GM11168 (cell line): ENCODE measurements around the gene CCDC63.

Experiments
- in situ Hi-C: fragments of 300-500 bp; cut with MboI; formaldehyde crosslinking; loops from one replicate; pipeline ENCODE4 v1.12.0; 2022; ENCODE audit warnings: low sequenced_read_pairs; ENCODE audit not compliant: unreplicated experiment

Gene CCDC63

DNA sequence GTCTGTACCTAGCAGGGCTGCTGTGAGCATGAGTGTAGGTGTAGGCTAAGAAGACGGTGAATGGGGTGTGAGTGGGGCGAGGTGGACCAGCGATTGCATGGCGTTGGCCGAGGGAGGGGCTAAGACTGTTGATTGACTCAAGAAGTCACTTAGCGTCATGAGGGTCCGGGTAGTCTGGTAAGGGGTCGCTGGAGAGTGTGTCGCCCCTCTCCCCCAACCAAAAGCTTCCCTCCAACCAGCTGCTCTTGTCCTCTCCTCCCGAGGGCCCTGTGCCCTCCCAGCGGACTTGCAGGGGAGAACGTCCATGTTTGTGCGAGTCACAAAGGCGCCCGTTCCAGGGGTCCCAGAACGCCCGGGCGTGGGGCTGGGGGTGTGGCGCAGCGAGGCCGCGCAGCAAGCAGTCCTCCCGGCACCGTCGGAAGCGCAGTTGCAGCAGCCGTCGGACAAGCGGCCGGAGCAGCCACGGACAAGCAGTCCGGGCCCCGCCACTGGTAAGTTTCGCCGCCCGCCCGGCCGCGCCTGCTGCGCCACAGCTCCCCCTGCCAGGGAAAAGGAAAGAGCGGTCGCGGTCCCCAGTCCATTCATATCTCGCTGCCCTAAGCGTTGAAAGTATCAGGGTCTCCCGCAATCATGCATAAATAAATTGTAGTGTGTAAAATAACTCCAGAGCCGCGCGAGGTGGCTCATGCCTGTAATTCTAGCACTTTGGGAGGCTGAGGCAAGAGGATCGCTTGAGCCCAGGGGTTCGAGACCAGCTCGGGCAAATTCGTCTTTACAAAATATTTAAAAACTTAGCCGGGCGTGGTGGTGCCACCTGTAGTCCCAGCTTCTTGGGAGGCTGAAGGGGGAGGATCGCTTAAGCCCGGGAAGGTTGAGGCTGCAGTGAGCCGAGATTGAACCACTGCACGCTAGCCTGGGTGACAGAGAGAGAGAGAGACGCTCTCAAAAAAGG is at the start of gene CCDC63:
CCDC63 (plus strand) TSS at position 373 of the 952 bp plus-strand sequence. CDS start 5,968 bp downstream, outside the sequence.
- in situ Hi-C loops, result loop anchor here (25.0 kb wide), 1 partner anchor 335 kb away; the partner anchor contains the start of genes RAD9B and VPS29

DNA sequence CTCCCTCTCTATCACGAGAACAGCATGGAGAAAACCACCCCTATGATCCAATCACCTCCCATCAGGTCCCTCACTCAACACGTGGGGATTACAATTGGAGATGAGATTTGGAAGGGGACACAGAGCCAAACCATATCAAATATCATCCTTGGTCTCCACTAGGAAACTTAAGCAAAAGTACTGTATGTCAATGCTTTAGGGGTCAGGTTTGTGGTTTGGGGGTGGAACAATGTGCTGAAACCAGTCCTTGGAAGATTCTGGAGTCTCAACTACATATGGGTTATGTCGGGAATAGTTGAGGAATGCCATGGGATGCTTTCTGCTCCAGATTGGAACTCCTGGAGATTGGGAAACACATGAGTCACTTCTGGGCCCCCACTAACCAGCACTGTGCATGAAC is 48.3 kb upstream of the CCDC63 start:
- in situ Hi-C loops, result no loop called here

DNA sequence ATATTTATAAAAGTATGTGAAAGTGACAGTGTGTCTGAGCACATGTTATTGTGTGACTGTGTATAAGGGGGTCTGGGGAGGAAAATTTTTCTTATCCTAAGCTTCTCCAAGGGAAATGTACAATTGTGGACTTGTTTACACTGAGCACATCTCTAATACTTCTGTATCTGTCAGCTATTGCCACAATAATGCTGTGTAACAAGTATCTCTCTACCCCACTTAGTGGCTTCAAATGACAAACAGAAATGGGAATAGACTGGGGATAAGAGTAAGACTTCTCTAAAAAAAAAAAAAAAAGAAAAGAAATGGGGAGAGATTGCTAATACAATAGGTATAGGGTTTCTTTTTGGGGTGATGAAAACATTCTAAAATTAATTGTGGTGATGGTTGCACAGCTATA is 44.3 kb upstream of the CCDC63 start:
- in situ Hi-C loops, result no loop called here

DNA sequence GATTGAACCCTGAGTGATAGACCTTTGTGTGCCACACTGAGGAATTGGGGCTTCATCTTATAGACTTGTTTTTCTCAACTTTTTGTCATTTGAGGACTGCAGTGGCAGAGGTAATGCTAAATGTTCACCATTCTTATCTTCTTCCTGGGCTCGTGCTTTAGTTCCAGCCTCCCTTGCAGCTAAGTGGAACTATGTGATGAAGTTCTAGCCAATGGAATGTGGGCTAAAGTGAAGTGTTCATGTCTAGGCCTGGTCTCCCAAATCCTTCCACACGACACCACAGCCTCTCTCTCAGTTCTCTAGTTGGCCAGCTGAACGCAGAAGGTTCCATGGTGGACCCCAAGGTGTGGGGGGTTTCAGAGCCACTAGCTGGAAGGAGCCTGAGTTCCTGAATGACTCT is 42.4 kb upstream of the CCDC63 start:
- in situ Hi-C loops, result no loop called here

DNA sequence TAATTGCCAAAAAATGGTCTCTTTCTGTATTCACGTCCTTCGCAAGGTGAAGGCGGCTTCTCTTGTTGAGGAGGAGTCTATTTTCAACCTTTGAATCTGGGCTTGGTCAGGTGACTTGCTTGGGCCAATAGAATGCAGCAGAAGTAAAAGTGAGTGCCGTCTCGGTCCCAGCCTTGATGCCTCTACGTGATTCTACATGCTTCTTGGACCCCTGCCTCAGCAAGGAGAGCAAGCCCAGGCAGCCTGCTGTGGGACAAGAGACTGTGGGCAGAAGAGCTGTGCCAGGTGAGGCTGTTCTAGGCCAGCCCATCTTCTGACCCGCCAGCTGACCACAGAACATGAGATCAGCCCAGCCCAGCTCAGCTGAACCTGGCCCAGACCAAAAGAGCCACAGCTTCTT is 39.1 kb upstream of the CCDC63 start:
- in situ Hi-C loops, result no loop called here

DNA sequence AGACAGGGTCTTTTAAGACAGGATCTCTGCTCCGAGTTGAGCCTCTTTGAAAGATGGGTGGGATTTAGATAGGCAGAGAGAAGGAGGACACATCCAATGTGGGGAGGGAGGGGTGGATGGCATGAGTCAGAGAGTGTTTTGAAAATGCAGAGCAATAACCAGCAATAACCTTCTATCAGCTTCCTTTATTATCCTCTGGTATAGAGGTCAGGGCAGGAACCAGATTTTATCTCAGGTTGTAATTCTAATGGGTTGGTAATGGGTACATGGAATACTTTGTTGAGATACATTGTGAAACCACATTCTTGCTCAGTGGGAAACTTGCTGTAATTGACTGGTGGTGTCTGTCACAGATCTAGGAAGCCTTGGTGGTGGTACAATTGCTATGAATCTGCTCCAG is 37.6 kb upstream of the CCDC63 start:
- in situ Hi-C loops, result no loop called here

DNA sequence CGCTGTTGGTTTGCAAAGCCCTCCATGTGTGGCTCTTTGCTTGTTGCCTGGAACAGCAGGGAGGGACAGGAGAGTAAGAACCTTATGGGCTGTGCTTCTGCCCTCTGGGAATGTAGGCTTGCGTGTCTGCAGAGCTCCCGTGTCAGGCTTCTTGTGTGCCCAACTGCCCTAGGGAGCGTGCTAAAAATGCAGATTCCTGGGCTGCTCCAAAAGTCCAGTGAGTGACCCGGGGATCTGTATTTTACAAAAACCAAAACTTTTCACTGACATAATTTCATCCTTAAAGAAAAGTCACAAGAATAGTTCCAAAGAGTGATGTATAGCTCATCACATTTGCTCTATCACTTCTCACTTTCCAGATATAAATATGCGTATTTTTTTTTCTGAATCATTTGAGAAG is 34.8 kb upstream of the CCDC63 start:
- in situ Hi-C loops, result no loop called here

DNA sequence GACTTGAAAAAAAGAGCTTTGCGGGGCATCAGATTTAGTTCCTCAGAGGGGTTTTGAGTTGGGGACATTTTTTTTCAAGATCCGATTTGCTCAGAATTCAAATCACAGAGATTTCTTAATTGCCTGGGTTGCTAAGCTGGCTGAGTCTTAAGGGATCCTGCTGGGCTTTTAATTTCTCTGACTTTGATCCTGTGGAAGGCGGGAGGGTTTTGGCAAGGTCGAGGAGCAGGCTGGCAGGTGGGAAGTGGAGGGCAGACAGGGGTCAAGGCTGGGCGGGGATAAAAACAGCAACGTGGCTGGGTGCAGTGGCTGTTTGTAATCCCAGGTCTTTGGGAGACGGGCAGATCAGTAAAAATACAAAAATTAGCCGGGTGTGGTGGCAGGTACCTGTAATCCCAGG is 33.5 kb upstream of the CCDC63 start:
- in situ Hi-C loops, result no loop called here

DNA sequence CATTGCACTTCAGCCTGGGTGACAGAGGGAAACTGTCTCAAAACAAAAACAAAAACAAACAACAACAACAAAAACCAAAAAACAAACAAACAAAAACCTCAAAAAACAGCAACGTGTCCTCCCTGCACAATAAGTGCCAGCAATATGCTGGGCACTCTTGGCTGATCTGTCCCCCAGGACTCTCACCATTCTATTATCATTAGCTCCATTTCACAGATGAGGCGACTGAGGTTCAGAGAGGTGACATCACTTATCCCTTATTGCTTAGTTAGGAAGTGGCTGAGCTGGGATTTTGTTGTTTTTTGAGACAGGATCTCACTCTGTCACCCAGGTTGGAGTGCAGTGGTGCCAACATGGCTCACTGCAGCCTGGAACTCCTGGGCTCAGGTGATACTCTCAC is 33.0 kb upstream of the CCDC63 start:
- in situ Hi-C loops, result no loop called here

DNA sequence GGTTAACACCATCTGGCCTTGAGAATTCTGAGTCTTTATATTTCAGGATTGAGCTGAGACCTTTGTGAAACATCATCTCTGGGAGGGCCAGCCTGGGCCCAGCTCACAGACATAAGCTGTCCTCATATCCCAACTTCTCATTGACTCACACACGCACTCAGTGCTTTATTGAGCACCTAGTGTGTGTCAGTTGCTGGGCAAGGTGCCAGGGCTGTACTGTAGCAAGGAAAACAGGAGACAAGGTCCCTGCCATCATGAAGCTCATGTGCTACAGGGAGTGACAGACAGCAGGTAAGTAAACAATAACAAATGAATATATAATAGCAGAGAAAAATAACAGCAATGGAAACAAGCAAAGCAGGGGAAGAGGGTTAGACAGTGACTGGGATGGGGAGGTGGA is 30.5 kb upstream of the CCDC63 start:
- in situ Hi-C loops, result no loop called here

DNA sequence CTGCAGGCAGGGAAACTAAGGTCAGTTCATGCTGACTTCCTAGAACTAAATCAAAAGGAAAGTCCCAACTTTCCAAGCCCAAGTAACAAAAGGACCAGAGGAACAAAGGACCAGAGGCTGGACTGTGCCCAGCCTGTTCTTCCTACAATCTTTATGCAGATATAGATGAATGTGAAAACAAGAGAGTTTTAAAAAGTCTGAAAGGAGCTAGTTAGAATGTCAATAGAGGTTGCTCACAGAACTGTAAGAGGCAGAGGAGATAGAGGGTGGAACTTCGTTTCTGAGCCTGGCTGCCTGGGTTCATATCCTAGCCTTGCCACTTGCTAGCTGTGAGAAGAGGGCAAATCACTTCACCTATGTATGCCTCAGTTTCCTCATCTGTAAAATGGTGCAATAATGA is 30.0 kb upstream of the CCDC63 start:
- in situ Hi-C loops, result no loop called here

DNA sequence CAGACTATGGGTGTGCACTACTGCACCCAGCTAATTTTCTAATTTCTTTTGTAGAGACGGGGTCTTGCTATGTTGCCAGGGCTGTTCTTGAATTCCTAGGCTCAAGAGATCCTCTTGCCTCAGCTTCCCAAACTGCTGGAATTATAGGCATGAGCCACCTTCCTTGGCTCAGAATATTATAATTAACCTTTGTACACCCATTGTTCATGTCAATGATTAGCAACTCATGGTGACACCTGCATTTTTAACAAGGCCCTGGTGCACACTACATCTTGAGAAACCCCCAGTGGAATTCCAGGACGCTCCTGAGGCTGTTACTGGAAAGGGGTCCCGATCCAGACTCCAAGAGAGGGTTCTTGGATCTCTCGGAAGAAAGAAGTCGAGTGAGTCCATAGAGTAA is 28.3 kb upstream of the CCDC63 start:
- in situ Hi-C loops, result no loop called here

DNA sequence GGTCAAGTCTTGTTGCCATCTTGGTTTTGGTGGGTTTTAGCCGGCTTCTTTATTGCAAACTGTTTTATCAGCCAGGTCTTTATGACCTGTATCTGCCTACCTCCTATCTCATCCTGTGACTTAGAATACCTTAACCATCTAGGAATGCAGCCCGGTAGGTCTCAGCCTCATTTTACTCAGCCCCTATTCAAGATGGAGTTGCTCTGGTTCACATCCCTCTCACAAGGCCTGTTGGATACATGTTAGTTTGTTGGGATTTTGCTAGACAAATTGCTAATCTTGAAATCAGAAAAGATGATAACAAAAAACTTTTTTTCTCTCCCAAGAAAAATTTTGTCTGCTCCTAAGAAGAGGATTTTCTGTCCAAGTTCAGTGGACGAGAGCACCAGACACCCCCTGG is 27.6 kb upstream of the CCDC63 start:
- in situ Hi-C loops, result no loop called here

DNA sequence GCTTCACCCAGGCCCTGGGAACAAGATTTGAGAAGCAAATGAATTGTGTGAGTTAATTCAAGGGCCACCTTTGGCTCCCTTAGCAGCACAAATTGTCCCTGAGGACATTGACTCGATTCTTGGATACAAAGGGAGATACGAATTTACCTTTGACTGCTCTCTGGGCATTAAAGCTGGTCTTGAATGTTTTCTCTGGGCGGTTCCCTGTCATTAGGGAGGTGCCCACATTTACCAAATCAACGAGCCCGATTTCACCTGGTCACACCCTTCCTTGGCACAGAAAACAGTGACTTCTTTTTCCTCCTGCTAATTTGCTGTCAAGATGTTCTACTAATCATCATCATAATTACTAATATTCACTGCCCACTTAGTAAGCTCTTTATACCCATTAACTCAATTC is 27.1 kb upstream of the CCDC63 start:
- in situ Hi-C loops, result loop anchor here (10.0 kb wide), 2 partner anchors 105 to 205 kb away; partner anchors contain the start of gene TCTN1

DNA sequence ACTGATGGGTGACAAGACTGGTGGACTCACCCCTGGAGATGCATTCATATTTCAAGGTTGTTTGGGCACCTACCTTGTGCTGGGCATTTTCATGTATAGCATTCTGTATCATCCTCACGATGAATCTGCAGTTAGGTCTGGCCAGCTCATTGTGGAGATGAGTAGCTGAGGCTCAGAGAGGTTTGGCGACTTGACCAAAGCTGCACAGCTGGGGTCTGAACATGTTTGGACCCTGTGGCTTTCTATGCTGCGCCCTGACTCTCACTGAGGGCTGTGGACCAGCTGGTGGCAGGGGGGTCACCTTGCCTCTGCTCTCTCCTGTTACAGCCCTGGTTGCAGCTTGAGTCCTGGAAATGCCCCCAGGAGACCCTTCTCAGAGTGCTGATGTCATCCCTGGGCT is 24.9 kb upstream of the CCDC63 start:
- in situ Hi-C loops, result loop anchor here (10.0 kb wide), 2 partner anchors 107 to 207 kb away; partner anchors contain the start of gene TCTN1

DNA sequence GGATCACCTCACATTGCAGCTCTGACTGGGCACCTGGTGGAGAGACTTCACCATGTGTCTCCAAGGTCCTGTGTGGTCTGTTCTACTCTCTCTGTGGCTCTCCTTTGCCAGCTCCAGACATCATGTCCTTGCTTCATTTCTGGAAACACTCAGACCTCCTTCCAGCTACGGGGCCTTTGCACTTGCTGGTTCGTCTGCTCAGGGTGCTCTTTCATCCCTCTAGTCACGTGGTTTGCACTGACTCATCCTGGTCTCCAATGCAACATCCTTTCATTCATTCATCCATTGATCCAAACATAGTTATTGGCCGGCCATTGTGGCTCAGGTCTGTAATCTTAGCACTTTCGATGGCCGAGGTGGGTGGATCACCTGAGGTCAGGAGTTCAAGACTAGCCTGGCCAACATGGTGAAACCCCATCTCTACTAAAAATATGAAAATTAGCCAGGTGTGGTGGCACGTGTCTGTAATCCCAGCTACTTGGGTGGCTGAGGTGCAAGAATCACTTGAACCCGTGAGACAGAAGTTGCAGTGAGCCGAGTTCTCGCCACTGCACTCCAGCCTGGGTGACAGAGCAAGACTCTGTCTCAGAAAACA is 23.9 kb upstream of the CCDC63 start:
- in situ Hi-C loops, result loop anchor here (10.0 kb wide), 2 partner anchors 108 to 208 kb away; partner anchors contain the start of gene TCTN1

DNA sequence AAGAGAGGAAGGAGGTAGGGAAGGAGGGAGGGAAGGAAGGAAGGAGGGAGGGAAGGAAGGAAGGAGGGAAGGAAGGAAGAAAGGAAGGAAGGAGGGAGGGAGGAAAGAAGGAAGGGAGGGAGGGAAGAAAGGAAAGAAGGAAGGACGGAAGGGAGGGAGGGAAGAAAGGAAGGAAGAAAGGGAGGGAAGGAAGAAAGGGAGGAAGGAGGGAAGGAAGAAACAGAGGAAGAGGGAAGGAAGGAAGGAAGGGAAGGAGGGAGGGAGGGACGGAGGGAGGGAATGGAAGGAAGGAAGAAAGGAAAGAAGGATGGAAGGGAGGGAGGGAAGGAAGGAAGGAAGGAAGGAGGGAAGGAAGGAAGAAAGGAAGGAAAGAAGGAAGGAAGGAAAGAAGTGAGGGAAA is 22.4 kb upstream of the CCDC63 start:
- in situ Hi-C loops, result loop anchor here (10.0 kb wide), 2 partner anchors 110 to 210 kb away; partner anchors contain the start of gene TCTN1

DNA sequence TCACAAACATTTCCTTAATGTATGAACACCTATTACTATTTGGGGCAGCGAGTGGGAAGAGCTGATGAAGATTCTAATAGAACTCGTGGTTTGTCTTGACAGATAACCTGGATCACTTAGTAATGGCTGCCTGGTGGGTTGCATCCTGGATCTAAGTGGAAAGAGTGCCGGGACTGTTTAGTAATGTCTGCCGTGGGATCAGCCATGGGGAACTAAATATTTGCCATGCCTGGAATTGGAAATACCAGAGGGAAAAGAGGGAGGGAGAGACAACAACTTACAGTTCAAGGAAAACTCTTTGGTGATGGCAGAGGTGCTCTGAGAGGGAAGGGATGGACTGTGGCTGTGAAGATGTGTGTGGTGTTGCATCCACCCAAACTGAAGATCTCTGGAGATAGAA is 21.3 kb upstream of the CCDC63 start:
- in situ Hi-C loops, result loop anchor here (10.0 to 25.0 kb wide), 3 partner anchors 111 to 313 kb away; partner anchors contain the start of genes RAD9B, TCTN1 and VPS29

DNA sequence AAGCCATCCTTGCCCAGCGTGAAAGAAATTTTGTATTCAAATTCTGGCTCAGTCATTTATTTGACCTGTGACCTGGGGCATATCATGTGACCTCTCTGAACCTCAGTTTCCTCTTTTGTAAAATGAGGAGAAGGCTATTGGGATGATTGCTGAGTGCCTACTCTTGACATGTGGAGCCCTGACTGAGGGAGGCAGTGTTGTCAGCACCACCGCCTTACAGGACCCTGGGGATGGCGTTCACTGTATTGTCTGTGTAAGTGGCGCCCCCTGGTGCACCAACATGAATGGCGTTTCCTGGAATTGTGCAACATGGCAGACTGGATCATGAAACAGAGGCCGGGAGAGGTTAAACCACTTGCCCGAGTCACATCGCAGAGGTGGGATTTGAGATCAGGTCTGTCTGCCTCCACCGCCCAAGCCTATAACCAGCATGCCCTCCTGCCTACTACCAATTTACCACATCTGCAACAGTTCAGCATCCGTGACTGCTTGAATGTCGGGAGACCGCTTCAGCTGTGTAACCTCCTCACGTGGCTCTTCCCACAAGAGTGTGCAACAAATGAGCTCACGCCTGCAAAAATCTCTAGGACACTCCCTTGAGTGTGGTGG is 20.1 kb upstream of the CCDC63 start:
- in situ Hi-C loops, result loop anchor here (10.0 to 25.0 kb wide), 3 partner anchors 112 to 314 kb away; partner anchors contain the start of genes RAD9B, TCTN1 and VPS29

DNA sequence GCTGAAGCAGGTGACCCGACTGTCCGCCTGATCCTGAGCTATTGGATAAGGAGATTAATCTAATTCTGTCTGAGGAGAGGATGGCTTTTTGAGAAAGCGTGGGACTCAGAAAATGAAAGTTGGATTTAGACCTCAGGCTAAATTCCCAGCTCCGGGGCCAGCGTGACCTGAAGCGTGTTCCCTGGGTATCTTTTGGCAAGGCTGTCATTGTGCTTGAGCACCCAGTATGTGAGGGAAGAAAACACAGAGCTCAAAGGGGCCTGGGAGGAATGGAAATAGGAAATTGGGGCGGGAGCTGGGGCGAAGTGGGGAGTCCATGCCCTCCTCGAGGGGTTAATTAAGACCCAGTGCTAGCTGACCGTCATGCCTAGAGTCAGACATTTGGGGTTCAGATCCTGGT is 17.5 kb upstream of the CCDC63 start:
- in situ Hi-C loops, result loop anchor here (10.0 to 25.0 kb wide), 3 partner anchors 115 to 317 kb away; partner anchors contain the start of genes RAD9B, TCTN1 and VPS29
